ENCODE measurements around the gene CFAP221. TPM values are rescaled to one million over a fixed set of nuclear protein-coding genes. Genes with fewer than 3 reads are reported as not detected.

Gene CFAP221
- total RNA-seq, 4 donors from 2014 or later = 0.25 to 8.6 (median 0.66) TPM; not detected in 1

GRCh38 chr2:119583291-119583690, 39.0 kb downstream of the CFAP221 start:
- Histone ChIP-seq H3K27ac (no peak overlapping the region), H3K4me1 (no peaks in the 10 kb centered on the region), H3K4me3 (no peak overlapping the region), H3K27me3 (no peaks in the 10 kb centered on the region), H3K36me3 (no peaks in the 10 kb centered on the region), H3K9me3 (peaks cover 0 to 5% (median 0%) of the 10 kb centered on the region in 3 donors)
- TF ChIP-seq CTCF (IDR thresholded peaks at IDR 0.05) (no peak), EP300 (IDR thresholded peaks at IDR 0.05) (no peak), POLR2AphosphoS5 (IDR thresholded peaks at IDR 0.05) (no peak), POLR2A (IDR thresholded peaks at IDR 0.05) (no peak)
- ATAC-seq = no peak

GRCh38 chr2:119584469-119584868, 40.2 kb downstream of the CFAP221 start:
- H3K4me3 ChIP-seq = no peak overlapping the region
- H3K27ac ChIP-seq = no peak overlapping the region
- no peaks in the 10 kb centered on the region for H3K4me1 ChIP-seq
- no peak for ATAC-seq
- peaks cover 0 to 5% (median 0%) of the 10 kb centered on the region in 3 donors for H3K9me3 ChIP-seq
- no peaks in the 10 kb centered on the region for H3K27me3 ChIP-seq
- TF ChIP-seq POLR2AphosphoS5 (IDR thresholded peaks at IDR 0.05) (no peak), CTCF (IDR thresholded peaks at IDR 0.05) (no peak), EP300 (IDR thresholded peaks at IDR 0.05) (no peak), POLR2A (IDR thresholded peaks at IDR 0.05) (no peak)
- no peaks in the 10 kb centered on the region for H3K36me3 ChIP-seq

GRCh38 chr2:119586085-119586484, 41.8 kb downstream of the CFAP221 start:
- WGBS, 2 donors (ENCODE audit: low coverage in 1 of 2) = 60 to 83% methylated on average over 3 of the region's 3 CpGs

GRCh38 chr2:119590873-119591272, 46.6 kb downstream of the CFAP221 start:
- 33 to 47% methylated on average over 1 to 2 of the region's 3 CpGs for WGBS, 2 donors (ENCODE audit: low coverage in 1 of 2)
- Histone ChIP-seq H3K27ac (no peak overlapping the region), H3K4me1 (no peaks in the 10 kb centered on the region), H3K4me3 (no peak overlapping the region), H3K27me3 (no peaks in the 10 kb centered on the region), H3K36me3 (no peaks in the 10 kb centered on the region), H3K9me3 (no peaks in the 10 kb centered on the region)
- no peak for ATAC-seq
- no peak for TF ChIP-seq CTCF (IDR thresholded peaks at IDR 0.05)
- no peak for TF ChIP-seq POLR2AphosphoS5 (IDR thresholded peaks at IDR 0.05)
- TF ChIP-seq EP300 (IDR thresholded peaks at IDR 0.05) = no peak
- no peak for TF ChIP-seq POLR2A (IDR thresholded peaks at IDR 0.05)

More at GRCh38 chr2:119586085-119586484, 41.8 kb downstream of the CFAP221 start:
- Histone ChIP-seq H3K9me3 (peaks cover 0 to 5% (median 0%) of the 10 kb centered on the region in 3 donors), H3K27ac (no peak overlapping the region), H3K27me3 (no peaks in the 10 kb centered on the region), H3K4me3 (no peak overlapping the region), H3K4me1 (no peaks in the 10 kb centered on the region), H3K36me3 (no peaks in the 10 kb centered on the region)
- TF ChIP-seq POLR2A (IDR thresholded peaks at IDR 0.05) (no peak), CTCF (IDR thresholded peaks at IDR 0.05) (no peak), POLR2AphosphoS5 (IDR thresholded peaks at IDR 0.05) (no peak), EP300 (IDR thresholded peaks at IDR 0.05) (no peak)
- no peak for ATAC-seq

- no CpG with 5 or more reads among the region's 3 CpGs for WGBS, 2 donors (ENCODE audit: low coverage in 1 of 2)
- no peaks in the 10 kb centered on the region for H3K36me3 ChIP-seq
- no peak overlapping the region for H3K4me3 ChIP-seq
- ATAC-seq = no peak
- no peak for TF ChIP-seq CTCF (IDR thresholded peaks at IDR 0.05)
- no peak for TF ChIP-seq POLR2A (IDR thresholded peaks at IDR 0.05)
- no peak for TF ChIP-seq EP300 (IDR thresholded peaks at IDR 0.05)
- no peak for TF ChIP-seq POLR2AphosphoS5 (IDR thresholded peaks at IDR 0.05)
- no peak overlapping the region for H3K27ac ChIP-seq
- no peaks in the 10 kb centered on the region for H3K4me1 ChIP-seq
- H3K9me3 ChIP-seq = no peaks in the 10 kb centered on the region
- no peaks in the 10 kb centered on the region for H3K27me3 ChIP-seq
Observed at GRCh38 chr2:119591523-119591922, 47.3 kb downstream of the CFAP221 start.

All from gastroesophageal sphincter (tissue), 4 donors.